HCEC 1CT (cell line): Measurements from ENCODE around the gene C5orf46.
"Not testable (repeated sequence)": the region's sequence is repeated elsewhere in the genome, so short reads cannot be mapped to it uniquely, and the experiment has no call there.

Experiments
- DNase-seq: peaks from one replicate; pipeline ENCODE4 v3.0.0-alpha.2; 2017

C5orf46 gene

DNA sequence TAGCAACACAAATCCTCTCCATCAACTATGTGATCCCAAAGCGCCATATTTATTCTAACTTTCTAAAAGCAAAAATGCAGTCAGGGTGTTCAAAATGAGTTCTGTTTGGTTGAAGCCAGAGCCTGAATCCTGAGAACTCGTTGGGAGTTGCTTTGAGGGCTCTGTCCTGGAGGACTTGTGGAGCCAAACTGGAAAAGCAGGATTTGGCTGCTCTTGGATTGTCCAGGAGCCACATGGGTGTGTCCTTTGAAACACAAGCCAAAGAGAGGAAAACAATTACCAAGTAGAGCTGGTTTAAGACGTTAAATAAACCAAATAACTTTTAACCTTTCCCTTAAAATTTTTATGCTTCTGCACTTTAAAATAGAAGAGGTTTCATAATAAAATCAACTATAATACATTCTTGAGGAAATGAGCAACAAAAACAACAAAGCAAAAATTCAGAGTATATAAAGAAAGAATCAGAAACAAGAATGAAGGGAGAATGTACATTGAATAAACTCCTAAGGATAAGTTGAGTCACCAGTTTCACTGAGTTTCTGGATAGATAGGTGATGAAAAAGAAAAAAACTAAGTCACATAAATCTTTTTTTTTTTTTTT lies 13.5 kb downstream of the C5orf46 start:
- no peak for DNase-seq

DNA sequence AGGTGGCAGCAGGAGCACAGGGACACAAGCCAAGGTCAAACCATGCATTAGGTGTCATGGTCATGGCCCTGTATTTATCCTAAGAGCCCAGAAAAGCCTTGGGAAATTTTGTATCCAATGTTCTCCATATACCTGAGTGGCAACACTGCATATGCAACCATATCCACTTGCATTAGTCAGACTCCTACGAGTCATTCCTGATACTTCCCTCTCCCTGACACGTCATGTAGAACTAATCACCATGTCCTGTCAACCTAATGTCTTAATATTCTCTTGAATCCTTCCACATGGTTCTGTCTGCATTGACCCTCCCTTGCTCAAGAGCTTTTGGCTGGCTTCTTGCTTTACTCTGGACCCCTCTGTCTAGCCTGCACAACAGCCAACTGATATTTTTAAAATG lies 18.4 kb downstream of the C5orf46 start:
- no peak for DNase-seq

DNA sequence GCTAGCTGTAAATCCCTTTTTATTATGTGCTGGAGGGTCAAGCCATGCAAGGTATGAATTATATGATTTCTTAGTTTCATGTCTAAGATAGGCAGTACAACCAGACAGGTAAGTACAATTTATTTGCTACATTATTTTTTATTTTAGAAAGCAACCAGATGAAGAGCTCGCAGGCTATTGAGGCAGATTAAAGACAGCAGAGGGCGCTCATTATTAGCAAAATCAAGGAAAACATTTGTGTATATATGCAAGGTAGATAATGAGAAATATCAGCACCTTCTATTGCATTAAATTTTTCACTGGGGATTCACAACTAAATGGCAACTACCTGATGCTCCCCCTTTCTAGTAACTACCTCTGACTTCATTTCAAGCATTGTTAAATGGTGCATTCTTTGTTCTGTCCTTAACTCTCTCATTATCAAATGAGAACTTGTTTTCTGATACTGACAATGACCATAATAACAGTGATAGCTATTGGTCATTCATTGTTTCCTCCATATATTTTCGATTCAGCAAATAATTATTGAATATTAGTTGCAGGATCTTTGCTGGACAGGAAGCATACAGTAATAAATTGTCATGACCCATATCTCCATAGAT lies 19.2 kb downstream of the C5orf46 start:
- DNase-seq = peak; percentile 14

DNA sequence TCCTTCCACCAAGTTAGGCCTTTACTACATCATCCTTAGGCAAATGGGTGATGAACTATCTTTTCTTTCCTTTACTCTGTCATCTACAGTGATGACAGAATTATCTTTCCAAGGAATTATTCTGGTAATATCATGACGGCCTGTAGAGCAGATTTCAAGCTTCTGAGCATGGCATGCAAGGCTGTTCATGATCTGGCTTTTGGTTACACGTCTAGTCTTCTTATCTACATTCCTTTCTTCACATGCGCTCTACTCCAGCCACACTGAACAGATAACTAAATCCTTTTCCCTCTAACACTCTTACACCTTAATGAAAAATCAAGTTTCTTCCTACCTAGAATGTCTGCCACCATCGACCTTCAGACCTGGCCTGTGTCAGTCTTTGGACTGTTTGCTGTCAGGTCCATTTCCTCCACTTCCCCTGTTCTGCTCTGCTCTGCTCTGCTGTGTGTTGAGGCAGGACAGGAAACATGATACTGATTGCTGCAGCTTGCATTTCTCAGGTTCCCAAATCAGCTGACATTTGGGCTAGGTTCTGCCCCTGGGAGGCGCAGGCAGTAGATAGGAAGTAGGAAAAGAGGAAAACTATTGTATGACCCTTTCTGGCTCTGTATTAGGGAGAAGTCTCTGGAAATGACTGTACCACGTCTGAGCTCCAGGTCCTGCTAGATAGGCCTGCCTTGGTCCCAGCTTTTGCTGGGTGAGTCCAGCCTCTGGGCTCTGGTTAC lies 23.6 kb downstream of the C5orf46 start:
- no peak for DNase-seq

DNA sequence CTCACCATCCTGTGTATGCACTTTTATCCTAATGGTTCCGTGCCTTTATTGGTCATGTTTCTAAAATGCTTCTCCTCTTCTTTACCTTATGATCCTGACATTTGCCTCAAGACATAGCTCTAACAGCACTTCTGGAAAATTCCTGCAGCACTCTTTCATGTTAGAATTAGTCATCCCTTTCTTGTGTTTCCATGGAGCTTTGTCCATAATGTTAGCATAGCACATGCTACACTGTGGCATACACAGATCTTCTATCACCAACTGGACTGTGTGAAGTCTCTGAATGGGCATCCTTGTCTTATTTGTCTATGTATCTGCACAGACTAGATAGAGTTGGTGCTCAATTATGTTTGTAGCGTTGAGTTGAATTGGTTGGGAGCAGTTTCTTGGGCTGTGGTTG lies 25.9 kb downstream of the C5orf46 start:
- no peak for DNase-seq

DNA sequence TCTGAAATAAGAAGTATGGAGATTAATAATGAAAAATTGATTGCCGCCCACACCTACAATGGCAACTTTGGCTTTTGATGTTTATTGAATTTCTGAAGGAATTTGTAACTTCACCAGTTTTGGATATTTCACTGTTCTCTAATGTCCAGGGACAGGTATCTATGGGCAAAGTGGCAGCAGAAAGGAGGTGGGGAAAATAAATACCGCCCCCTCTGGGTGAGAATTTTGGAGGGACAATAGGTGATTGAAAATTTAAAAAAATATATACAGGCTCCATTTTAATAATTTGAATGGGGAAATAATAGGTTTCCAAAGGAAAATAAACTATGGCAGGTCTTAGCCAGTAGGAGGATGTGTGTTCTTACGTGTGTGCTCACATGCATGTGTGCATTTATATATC lies 26.6 kb downstream of the C5orf46 start:
- DNase-seq = no peak

DNA sequence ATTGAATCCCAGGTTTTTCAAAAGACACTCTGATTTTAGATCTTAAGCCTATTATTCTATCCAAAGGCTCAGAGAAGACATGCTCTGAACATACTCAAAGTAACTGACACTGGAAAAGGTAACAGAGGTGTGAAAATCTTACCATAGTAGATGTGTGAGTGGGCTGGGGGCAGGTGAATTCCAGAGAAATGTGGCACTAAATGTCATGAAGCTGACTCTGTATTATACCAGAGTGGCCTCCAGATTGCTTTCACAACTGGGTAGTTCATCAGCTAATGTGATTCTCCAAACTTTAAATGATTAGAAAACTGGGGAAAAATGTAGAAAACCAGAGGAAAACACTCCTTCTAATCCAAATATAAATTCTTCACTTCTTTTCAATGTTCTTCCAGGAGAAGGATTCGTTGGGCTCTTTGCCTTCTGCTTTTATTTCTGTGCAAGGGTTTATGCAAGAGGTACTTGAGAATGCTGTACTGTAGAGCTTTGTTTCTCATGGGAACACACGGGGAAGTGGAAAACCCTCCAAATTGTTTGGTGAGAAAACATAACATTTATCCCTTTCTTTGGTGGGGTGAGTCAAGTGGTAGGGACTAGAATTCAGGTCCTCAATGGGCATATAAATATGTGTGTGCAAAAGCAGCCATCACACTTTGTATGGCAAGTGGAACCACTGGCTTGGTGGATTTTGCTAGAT lies 28.1 kb downstream of the C5orf46 start, which contains the start of gene SCGB3A2:
TSS of gene SCGB3A2 (plus strand) at position 646 of the 694 bp plus-strand sequence. CDS start 93 bp downstream, outside the sequence.
- no peak for DNase-seq

DNA sequence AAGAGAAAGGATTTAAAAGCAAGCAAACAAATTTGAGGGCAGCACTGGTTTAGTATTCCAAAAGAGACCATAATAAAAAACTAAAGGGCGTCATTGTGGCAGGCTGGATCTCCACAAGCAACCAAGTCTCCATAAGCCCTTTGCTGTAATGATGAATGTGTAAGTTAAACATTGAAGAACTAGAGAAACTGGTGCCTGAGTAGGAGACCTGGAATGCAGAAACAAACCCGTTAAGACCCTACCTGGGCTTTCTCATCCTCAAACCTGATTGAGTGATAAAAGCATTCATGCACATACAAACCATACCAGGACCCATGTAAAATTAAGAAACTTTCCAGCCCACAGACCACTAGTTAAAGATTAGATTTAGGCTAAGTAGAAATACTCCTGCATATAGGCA lies 29.7 kb downstream of the C5orf46 start:
- no peak for DNase-seq

DNA sequence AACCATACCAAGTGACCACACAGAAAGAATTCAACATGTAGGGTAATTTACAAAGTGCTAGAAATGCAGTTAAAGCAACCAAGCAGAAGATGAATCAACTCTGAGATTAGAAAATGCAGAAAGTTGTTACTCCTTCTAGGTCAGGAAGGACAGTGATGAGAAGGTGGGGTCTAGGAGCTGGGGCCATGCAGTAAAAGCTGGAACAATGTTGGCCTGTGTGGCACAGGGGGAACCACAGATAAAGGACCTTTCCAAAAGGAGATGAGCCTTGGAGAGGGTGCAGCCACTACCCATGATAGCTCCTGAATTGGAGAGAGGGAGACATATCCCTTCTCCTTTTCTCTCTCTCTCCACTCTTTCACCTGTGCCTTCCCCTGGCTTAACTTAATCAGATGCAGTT lies 30.2 kb downstream of the C5orf46 start:
- no peak for DNase-seq

DNA sequence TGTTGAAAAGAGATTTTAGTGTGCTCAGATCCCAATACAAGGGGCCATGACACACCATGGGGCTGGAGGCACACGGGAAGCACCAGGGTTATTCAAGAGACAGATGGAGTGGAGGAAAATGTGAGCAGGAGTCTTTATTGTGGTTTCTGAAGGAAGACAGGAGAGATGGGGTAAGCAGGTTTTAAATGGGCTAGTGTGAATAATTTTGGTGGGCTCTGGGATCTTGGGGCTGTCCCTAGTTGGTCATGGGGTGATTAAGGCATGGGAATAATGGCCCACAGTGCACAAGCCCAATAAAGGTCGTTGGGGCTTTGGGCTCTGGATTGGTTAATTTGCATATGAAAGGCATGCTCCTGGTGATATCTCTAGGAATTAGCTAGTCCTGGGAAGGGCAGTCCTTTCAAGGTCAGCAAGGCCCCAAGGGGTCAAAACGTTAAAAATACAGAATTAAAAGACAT lies 31.4 kb downstream of the C5orf46 start:
- DNase-seq = no peak

DNA sequence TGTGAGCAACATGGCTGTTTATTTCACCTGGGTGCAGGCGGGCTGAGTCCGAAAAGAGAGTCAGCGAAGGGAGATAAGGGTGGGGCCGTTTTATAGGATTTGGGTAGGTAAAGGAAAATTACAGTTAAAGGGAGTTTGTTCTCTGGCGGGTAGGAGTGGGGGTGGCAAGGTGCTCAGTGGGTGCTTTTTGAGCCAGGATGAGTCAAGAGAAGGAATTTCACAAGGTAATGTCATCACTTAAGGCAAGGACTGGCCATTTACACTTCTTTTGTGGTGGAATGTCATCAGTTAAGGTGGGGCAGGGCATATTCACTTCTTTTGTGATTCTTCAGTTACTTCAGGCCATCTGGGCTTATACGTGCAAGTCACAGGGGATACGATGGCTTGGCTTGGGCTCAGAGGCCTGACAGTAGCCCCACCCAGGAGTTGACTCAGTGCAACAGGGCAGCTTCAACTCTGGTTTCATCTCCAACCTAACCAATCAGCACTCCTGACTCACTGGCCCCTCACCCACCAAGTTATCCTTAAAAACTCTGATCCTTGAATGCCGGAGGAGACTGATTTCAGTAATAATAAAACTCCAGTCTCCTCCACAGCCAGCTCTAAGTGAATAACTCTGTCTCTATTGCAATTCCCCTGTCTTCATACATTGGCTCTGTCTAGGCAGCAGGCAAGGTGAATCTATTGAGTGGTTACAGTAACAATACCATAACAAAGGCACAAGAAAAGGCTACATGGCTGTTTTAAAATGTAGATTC lies 32.0 kb downstream of the C5orf46 start:
- not testable (repeated sequence) for DNase-seq

DNA sequence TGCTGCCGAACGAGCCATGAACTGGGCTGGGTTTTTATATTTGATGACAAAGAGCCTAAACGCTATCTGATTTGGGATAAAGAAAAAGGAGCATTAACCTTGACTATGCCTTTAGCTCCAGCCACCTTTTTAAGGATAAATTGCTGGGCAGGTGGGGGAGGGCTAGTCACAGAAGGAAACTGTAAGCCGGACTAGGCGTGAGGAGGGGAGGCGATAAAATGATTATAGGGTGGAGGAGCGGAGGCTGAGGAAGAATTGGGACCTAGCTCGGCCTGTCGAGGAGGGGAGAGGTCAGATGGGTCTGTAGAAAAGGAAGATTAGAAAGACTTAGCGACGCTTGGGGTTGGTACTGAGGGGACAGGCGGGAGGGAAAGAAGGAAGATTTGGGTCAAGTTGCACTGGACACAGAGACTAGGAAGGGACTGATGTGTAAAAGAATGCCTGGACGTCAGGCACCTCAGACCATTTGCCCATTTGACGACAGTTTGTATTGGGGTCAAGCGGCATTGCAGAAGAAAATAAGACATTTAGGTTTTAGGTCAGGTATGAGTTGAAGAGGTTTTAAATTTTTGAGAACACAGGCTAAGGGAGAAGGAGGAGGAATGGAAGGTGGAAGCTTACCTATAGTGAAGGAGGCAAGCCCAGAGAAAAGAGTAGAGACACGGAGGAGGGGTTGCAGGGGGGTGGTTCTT lies 33.4 kb downstream of the C5orf46 start:
- not testable (repeated sequence) for DNase-seq

DNA sequence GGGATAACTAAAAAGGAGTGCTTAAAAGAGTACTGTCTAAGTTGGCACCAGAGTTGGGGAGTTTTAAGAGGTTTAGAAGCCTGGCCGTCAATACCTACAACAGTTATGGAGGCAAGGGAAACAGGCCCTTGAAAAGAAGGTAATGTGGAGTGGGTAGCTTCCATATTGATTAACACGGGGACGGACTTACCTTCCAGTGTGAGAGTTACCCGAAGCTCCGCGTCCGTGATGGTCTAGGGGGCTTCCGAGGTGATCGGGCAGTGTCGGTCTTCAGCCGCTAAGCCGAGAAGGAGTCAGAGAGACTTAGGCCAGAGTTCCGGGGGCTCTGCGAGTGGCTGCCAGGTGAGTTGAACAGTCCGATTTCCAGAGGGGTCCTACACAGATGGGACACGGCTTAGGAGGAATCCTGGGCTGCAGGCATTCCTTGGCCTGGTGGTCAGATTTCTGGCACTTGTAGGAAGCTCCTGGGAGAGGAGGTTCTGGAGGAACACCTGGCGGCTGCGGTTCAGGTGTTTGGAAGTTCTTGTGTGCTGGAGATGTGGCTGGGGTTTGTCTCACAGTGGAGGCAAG lies 34.3 kb downstream of the C5orf46 start:
- not testable (repeated sequence) for DNase-seq

DNA sequence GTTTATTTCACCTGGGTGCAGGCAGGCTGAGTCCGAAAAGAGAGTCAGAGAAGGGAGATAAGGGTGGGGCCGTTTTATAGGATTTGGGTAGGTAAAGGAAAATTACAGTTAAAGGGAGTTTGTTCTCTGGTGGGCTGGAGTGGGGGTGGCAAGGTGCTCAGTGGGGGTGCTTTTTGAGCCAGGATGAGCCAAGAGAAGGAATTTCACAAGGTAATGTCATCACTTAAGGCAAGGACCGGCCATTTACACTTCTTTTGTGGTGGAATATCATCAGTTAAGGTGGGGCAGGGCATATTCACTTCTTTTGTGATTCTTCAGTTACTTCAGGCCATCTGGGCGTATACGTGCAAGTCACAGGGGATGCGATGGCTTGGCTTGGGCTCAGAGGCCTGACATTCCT lies 36.4 kb downstream of the C5orf46 start:
- DNase-seq = not testable (repeated sequence)

DNA sequence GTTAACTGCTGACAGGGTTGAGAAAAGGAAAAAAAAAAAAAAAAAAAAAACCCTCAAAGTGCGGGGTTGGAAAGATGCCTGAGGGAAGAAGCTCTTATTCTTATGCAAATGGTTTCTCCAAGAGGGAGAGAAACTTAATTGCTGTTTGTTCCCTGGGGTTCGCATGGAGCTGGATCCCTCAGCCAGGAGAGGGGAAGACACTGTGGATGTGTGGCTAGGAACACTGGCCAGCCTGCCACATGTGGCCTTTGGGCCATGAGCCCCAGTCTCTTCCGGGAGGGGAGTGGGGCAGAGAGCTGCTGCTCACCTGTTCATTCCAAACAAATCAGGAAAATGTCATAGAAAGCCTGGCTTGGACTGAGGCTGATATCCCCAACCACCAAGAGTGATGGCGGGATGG lies 37.2 kb downstream of the C5orf46 start:
- DNase-seq = no peak

DNA sequence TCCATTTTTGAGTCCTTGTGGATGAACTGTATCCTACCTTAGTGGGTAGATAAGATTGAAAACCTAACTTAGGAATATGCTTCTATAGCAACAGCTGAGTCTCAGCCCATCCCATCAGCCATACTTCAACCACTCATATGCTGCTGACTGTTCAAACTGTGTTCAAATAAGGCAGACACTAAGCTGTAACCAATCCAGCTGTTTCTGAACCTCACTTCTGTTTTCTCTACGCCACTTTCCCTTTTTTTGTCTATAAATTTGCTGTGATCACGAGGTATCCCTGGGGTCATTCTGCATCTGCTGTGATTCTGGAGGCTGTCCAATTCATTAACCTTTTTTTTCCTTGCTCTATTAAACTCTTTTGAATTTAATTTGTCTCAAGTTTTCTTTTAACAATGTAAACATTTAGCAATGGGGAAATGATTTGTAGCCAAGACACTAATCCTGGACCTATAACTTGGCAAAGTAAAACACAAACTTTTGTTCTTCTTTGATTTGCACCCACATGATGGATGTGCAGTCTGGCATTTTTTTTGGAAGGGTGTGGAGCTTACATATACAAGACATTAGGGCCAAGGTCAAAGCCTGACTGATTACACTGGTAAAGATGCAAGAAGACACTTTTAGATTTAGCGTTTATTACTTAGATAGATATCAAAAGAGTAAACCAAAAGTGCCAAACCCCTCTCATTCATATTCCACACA lies 42.7 kb downstream of the C5orf46 start:
- DNase-seq = no peak

DNA sequence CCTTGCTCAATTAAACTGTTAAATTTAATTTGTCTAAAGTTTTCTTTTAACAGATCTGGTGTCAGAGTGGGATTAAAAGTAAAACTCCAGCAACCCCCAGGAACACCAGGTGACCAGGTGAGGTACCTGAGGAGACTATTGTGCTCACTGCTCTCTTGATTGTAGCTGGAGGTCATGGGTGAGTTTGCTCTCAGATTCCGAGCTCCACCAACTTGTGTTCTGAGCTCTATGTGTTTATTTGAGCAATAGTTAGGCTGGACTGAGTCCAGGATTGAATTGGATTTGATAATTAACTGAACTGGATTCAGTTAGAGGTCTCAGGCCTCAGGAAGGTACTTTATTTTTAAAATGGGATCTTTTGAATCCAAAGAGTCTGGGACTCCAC lies 45.7 kb downstream of the C5orf46 start:
- no peak for DNase-seq

DNA sequence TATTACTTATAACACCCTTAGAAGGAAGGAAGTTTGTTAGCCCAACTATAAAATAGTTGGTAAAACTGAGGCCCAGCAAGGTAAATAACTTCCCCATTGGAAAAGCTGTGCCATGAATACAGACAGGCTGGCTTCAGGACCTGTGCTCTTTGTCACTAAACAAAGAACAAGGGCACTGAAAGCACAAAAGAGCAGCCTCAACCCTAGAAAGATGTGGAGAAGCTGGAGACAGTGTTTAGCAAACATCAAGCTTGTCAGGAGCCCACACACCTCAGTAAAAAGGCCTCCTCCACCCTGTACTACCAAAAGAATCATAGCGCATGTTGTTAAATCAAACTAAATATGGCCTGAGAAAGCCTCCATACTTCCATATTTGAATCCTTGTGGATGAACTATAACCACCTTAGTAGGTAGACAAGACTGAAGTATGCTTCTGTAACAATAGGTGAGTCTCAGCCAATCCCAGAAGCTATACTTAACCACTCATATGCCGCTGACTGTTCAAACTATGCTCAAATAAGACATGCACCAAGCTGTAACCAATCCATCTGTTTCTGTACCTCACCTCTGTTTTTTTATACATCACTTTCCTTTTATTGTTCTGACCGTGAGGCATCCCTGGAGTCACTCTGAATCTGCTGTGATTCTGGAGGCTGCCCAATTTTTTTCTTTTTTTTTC lies 46.2 kb downstream of the C5orf46 start:
- no peak for DNase-seq

DNA sequence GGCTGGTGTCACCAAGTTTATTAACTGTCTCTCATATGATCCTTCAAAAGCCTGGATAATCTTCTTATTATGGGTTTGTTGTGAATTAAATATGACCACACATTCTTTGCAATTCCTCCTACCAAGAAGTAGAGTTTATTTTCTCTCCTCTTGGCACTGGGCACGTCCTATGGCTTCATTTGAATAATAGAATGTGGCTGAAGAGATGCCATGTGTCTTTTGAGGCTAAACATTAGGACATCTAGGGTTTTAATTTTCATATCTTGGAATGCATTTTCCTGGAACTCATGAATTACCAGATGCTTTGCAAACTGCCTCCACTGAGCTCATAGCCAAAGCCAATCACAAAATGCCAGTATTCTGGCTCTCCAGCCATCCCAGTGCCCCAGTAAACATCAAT lies 47.8 kb downstream of the C5orf46 start:
- DNase-seq = no peak

DNA sequence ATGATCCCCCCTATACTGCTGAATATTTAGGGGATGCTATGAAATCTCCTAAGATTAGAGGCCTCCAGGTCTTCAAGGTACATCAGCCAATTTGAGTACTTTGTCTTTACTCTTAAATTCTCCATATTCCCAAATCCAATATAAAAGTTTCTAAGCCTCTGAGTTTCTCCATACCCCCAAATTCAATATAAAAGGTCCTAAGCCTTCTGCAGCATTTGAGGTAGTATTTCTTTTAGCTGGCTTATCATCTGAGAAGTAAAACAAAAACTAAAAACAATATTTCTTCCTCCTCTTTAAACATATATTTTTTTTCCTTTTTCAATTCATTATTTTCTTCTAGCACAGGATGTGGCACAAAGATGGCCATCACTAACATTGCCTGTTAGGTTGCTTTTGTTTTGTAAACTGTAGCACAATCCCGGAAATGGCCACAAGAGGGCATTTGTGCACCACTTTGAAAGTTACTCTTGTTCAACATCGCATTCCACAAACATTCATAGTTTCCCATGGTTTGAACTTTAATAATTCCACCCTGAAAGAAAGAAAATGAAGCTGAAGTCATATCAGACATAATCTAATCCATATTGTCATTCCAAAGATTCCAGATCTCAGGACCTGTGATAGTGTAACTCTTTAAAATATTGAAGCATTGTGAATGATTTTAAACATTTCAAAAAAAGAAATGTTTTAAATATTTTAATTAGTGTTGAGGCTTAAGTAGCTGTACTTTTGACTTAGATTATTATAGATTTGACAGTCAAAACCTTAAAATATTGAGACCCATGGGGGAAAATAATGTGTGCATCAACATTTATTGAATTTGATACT lies 48.8 kb downstream of the C5orf46 start:
- DNase-seq = peak; percentile 42
